ENCODE results near the gene TPP2.

The TPP2 gene

GRCh38 chr13:102597029-102597961 lies 509 bp downstream of the TPP2 start:
- no peak for DNase-seq

- no peak for DNase-seq
These were observed 1.3 kb downstream of the TPP2 start for GRCh38 chr13:102598061-102598460.

DNA sequence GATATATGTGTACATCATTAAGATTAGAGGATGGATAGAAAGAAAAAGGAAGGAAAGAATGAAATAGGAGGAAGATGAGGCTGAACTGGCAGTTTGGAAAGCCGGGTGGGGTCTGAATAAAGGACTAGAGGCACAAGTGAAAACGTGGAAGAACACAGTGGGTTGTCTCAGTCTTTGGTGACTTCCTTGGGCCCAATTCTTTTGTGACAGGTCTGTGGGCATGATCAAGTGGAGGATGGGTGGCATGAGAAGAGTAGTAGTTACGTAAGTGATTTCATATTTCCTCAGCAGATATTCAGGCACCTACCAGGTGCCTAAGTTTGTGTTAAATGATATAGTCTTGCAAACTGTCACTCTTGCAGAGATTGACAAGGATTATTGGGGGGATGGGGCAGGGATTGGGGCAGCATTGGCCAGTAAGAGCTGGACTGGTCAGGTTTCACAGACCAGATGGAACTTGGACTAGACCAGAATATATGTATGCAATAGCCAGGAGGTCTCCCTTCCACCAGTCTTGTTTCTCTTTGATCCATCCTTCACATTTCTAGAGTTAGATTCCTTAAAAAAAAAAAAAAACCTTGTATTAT lies 2.7 kb downstream of the TPP2 start:
- no peak for DNase-seq

DNA sequence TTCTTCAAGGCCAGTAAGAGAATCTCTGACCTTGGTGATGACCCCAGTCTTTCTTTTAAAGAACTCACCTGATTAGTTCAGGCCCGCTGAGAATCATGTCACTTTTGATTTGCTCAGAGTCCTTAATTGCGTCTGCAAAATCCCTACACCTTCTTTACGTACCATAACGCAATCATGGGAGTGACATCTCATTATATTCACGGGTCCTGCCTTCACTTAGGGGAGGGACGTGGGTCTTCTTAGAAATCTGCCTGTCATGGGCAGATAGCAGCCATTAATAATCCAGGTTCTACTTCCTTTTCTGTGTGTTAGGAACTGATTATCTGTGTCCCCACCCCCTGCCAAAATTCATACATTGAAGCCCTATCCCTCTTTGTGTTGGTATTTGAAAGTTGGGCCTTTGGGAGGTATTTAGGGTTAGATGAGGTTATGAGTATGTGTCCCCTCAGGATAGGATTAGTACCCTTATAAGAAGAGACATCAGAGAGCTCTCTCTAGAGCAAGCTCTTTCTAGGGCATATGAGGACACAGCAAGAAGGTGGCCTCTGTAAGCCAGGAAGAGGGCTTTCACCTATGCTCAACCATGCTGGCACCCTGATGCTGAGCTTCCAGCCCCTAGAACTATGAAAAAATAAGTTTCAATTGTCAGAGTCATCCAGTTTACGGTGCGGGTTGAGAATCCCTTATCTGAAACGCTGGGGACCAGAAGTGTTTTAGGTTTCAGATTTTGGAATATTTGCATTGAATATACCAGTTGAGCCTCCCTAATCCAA lies 9.9 kb downstream of the TPP2 start:
- no peak for DNase-seq

DNA sequence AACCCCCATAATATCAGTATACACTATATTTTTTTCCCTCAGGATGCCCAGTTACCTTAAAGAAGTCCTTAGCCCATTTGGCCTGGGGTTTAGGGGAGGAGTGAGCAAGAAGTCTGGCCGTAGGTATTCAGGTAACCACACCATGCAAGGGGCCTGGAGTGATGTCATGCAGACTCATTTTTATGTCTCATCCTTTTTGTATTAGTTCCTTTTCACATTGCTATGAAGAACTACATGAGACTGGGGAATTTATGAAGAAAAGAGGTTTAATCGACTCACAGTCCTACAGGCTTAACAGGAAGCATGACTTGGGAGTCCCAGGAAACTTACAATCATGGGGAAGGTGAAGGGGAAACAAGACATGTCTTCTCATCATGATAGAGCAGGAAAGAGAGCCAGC lies 12.2 kb downstream of the TPP2 start:
- DNase-seq = no peak

- DNase-seq = no peak
These were observed 12.9 kb downstream of the TPP2 start for GRCh38 chr13:102609696-102610095.

DNA sequence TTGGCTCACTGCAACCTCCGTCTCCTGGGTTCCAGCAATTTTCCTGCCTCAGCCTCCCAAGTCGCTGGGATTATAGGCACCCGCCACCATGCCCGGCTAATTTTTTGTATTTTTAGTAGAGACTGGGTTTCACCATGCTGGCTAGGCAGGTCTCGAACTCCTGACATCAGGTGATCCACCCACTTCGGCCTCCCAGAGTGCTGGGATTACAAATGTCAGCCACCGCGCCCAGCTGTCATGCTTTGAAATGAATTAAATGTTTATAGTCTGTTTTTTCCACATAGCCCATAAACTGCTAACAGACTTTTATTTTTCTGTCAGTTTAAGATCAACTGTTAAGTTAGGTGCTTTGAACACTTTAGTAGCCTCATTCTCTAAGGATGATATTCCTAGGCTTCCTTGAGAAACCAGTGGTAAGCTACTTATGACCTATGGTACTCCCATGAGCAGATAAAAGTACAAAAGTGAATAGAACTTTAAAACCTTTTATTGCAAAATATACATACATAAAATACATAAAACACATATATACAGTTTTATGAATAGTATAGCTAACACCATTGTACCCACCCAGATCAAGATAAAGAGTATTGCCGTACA lies 13.6 kb downstream of the TPP2 start:
- no peak for DNase-seq

DNA sequence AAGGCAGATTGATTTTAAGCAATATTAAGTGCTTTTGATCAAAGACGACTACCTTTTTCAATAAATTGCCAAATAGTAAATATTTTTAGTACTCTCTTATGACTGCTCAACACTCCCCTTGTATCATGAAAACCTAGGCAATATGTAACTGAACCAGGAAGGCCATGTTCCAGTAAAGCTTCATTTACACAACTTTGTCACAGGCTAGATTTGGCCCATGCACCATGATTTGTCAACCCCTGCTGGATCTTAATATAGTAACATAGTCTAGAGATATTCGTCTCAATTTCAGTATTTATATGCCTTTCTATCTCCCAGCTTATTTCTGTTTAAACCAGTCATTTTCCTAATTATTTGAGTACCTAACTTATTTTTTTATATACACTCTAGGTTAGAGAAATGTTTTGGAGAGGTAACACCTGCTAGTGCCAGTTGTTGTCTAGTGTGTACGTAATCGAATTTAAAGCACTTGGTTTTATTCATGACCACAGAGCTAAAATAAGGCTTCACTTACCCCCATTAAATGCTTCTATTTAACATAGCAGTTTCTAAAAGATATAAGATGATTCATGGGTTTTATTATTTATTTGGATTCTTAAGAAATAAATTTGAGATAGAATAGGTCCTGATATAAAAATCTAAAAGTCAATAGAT lies 21.0 kb downstream of the TPP2 start:
- no peak for DNase-seq

- peak; percentile 22 for DNase-seq
These were observed 23.7 kb downstream of the TPP2 start for GRCh38 chr13:102620516-102620915.

DNA sequence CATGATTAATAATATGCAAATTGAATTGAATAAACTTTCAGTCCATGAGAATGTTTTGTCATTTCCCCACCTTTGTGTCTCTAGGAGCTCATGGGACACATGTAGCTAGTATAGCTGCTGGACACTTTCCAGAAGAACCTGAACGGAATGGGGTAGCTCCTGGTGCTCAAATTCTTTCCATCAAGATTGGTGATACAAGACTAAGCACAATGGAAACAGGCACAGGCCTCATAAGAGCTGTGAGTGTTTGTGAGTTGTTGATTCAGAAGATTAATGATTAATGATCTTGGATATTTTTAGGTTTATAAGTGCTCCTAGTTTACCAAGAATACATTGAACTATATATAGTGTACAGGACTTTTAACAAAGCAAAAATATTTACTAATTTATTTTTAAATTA lies 30.1 kb downstream of the TPP2 start:
- no peak for DNase-seq

DNA sequence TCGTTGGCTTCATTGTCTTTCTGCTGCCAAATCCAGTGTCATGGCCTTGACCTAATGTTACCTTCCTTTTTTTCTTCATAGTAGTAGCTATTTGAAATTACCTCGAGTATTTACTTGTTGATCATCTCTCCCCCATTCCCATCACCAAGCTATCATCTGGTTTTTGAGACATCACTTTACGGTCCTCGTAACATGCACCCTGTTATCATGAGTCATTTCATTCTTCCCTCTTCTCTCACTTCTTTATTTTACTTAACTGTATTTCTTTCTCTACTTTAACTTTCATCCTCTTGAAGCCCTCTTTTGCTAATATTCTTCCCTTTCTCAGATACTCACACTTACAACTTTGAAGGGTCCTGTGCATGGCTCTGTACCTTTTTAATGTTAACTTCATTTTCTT lies 31.8 kb downstream of the TPP2 start:
- no peak for DNase-seq

- no peak for DNase-seq
These were observed 34.4 kb downstream of the TPP2 start for GRCh38 chr13:102631198-102631597.

DNA sequence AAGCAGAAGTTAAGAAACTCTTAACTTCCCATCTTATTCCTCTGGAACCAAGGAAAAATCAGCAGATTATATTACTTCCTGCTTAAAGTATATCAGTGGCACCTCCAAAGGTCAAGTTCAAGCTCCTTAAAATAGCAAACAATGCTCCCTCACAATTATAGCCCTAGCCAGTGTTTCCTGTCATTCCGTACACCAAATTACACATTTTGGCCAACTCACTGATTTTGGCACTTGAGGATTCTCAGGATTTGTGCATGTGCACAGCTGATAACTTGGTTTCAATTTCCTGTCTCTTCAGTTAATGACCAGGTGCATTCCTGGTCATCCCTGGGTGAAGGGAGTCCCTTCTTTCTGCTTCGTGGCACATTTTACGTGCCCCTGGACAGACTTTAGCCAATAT lies 42.0 kb downstream of the TPP2 start:
- DNase-seq = no peak

- DNase-seq = no peak
These were observed 45.2 kb downstream of the TPP2 start for GRCh38 chr13:102642029-102642428.

- no peak for DNase-seq
These were observed 45.7 kb downstream of the TPP2 start for GRCh38 chr13:102642475-102642874.

DNA sequence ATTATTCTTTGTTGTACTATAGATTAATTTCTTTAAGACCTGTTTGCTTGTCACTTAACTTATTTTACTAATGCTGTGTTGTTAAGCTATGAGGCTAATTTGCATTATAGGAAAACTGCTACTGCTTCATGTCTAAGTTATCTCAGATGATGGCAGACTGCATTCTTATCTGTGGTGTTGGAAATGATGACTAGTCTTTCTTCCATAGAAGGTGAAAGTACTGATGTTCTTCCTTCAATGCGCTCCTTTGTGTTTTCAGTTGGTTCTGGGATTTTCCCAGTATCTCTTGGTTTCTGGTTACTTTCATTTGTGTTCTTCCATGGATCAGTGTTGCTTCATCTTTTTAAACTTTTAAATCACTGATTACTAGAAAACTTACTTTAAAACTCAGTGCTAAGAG lies 46.9 kb downstream of the TPP2 start:
- DNase-seq = no peak

DNA sequence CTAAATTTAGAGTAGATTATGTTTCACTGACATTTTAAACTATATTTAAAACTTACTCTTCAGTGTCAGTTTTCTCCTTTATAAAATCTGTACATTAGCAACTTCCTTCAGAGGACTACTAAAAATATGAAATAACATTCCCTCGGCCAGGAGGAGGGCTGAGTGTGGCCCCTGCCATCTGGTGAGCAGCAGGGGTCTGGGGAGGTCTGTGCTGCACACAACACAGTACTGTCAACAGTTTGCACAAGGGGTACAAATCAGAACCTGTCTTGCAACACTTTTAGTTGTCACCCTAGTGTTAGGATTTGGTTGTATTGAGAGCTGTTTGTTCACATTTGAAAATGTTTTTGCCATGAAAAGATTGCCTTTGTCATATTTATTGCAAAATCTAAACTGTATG lies 48.9 kb downstream of the TPP2 start:
- no peak for DNase-seq

GRCh38 chr13:102648046-102648445 lies 51.3 kb downstream of the TPP2 start:
- DNase-seq = no peak

DNA sequence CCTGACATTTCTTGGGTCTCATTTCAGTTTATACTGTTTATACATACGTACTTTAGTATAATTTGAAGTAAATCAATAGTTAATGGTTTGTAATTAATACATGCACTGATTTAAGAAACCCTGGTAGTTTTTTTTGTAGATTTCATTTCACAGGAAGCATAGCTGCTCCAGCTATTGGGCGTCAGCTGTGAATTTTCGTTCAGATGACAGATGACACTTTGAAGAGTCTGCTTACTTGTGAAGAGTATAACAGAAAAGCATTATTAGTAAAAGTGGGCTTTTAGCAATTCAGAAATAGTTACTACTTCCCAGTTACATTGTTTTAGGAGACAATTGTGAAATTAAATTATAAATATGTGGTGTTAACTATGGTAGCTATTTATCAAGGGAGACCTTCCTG lies 53.7 kb downstream of the TPP2 start:
- no peak for DNase-seq

GRCh38 chr13:102651392-102651791 lies 54.6 kb downstream of the TPP2 start:
- no peak for DNase-seq

GRCh38 chr13:102651892-102652291 lies 55.1 kb downstream of the TPP2 start:
- DNase-seq = no peak

- no peak for DNase-seq
These were observed 58.0 kb downstream of the TPP2 start for GRCh38 chr13:102654756-102655155.

DNA sequence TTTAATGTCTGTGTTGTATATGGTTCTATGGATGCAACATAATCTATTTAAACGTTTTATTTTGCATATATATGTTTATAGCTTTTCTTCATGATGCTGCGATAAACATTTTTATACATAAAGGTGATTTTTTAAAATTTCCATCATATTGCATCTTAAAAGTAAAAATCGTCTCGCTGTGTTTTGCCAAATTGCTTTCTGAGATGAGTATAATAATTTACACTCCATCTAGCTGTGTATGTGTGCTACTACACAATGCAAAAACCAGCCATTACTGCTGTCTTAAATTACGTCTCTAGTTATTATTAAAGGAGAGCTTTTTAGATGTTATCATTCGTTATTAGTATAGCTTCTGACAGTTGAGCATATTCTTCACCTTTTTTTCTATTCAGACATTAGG lies 60.8 kb downstream of the TPP2 start:
- DNase-seq = no peak
